Esophagus muscularis mucosa (tissue), 4 donors: ENCODE results near the gene PARP8. TPM values are rescaled to one million over a fixed set of nuclear protein-coding genes. Genes with fewer than 3 reads are reported as not detected.

ENCODE experiments used
- DNase-seq: peaks from one replicate; pipeline ENCODE4 v3.0.0-alpha.2; 2017; ENCODE audit errors: extremely low spot score
- H3K27ac ChIP-seq, 4 donors: fragments of 200-600 bp; sonication (generic); replicated peaks in 1 of 4; 1 replicate in 3 of 4; 2 replicates in 1 of 4; pipeline ENCODE4 v1.5.1; 2016 to 2019; ENCODE audit warnings: mild to moderate bottlenecking in 1 of 4
- H3K27me3 ChIP-seq, 4 donors: fragments of 200-600 bp; sonication (generic); one replicate each; pipeline versions ENCODE4 v1.5.1 to v1.6.0; 2016 to 2019
- H3K36me3 ChIP-seq, 4 donors: fragments of 200-600 bp; sonication (generic); one replicate each; pipeline ENCODE4 v1.5.1; 2016 to 2019
- H3K4me1 ChIP-seq, 4 donors: fragments of 200-600 bp; sonication (generic); one replicate each; pipeline ENCODE4 v1.5.1; 2016 to 2019
- H3K4me3 ChIP-seq, 4 donors: fragments of 200-600 bp; sonication (generic); 1 replicate in 2 of 4; 2 replicates in 2 of 4; pipeline ENCODE4 v1.5.1; 2016 to 2019; ENCODE audit warnings: mild to moderate bottlenecking in 4 of 4, moderate library complexity in 1 of 4
- H3K9me3 ChIP-seq, 4 donors: fragments of 200-600 bp; sonication (generic); 1 replicate in 3 of 4; 2 replicates in 1 of 4; pipeline ENCODE4 v1.5.1; 2016 to 2019
- CTCF ChIP-seq, 3 experiments: fragments of 200-600 bp in 2 of 3; fragments of 450-650 bp in 1 of 3; sonication (generic) in 2 of 3; IDR thresholded peaks; one replicate each; pipeline ENCODE4 v1.5.1; 2017 to 2019; ENCODE audit warnings: antibody characterized with exemption in 3 of 3, mild to moderate bottlenecking in 2 of 3, moderate library complexity in 1 of 3
- EP300 ChIP-seq: sonication (generic); formaldehyde crosslinking; IDR thresholded peaks from one replicate; pipeline ENCODE4 v1.6.1; 2017; ENCODE audit warnings: antibody characterized with exemption
- POLR2A ChIP-seq: fragments of 450-650 bp; IDR thresholded peaks from one replicate; pipeline ENCODE4 v1.6.1; 2017; ENCODE audit warnings: antibody characterized with exemption, moderate library complexity, mild to moderate bottlenecking, low read depth
- POLR2AphosphoS5 ChIP-seq, 2 donors: sonication (generic); formaldehyde crosslinking; IDR thresholded peaks; one replicate each; pipeline ENCODE4 v1.6.1; 2017; ENCODE audit warnings: antibody characterized with exemption in 2 of 2
- WGBS: methylation state at CpG from one replicate; pipeline ENCODE4 v1.1.5; 2018; 5-methylcytosine and 5-hydroxymethylcytosine counted together
- intact Hi-C: fragments of 100-400 bp; cut with DNase I; formaldehyde crosslinking; loops from one replicate; pipeline ENCODE4 v1.15.1; 2023
- total RNA-seq, 4 donors: library from RNA; depleted of rRNA; stranded (reverse); fragments of >200 nt; gene quantifications; one replicate each; pipeline versions ENCODE4 v1.1.0 to v1.2.1, GENCODE V29; 2016

Gene PARP8
- total RNA-seq, 4 donors from 2014 or later: 5.4 to 17.1 (median 9.7) TPM

DNA sequence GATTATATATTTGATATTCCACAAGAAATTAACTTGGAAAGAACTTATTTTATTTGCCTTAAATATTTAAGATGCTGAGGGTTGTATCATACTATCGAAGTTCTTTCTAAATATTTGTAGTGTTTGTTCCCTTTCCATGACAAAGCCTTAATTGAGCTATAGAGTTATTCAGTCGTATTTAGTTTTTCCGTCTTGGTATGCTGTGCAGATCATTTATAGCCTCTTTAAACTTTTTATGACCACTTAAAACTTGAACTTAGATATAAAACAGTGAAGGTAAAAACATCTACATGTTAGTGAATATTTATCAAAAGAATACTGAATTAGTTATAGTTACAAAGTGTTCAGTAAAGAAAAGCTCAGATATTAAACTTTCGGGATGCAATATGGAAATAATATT lies 74.4 kb downstream of the PARP8 start:
- H3K4me3 ChIP-seq: no peak overlapping the region
- H3K36me3 ChIP-seq: no peaks in the 10 kb centered on the region
- no peaks in the 10 kb centered on the region for H3K9me3 ChIP-seq
- DNase-seq: no peak
- TF ChIP-seq POLR2A: no peak
- TF ChIP-seq EP300: no peak
- TF ChIP-seq CTCF (IDR thresholded peaks at IDR 0.05): no peak
- no peak for TF ChIP-seq POLR2AphosphoS5 (IDR thresholded peaks at IDR 0.05)
- intact Hi-C loops: no loop called here
- H3K4me1 ChIP-seq: peaks cover 3 to 12% (median 9%) of the 10 kb centered on the region in 4 donors
- H3K27ac ChIP-seq: no peak overlapping the region
- WGBS: 95% methylated on average over 4 of the region's 4 CpGs
- H3K27me3 ChIP-seq: no peaks in the 10 kb centered on the region

DNA sequence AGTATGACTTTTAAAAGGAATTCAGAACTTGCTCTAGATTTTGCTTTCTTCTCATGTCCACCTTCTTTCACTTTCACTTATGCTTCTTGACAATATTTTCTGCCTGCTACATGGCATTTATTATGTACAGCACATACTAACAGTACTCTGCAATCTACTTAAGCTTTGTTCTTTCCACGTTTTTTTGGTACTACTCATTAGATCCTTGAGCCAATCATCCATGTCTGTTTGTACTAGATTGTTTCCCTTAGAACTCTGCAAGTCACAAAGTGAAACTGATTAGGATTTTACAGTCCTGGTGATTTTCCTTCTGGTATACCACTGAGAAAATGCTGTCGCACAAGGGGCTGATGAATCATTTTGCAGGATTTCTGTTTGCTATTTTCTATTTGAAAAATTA lies 78.3 kb downstream of the PARP8 start:
- 30% methylated on average over 2 of the region's 2 CpGs for WGBS
- no peak for TF ChIP-seq POLR2AphosphoS5 (IDR thresholded peaks at IDR 0.05)
- TF ChIP-seq EP300: no peak
- no peak for TF ChIP-seq CTCF (IDR thresholded peaks at IDR 0.05)
- TF ChIP-seq POLR2A: no peak
- Histone ChIP-seq H3K27ac (peak overlapping the region in 3 of 4 donors; percentile 1 to 22 (median 20)), H3K36me3 (no peaks in the 10 kb centered on the region), H3K27me3 (no peaks in the 10 kb centered on the region), H3K4me1 (peaks cover 3 to 12% (median 9%) of the 10 kb centered on the region in 4 donors), H3K4me3 (peak overlapping the region; percentile 24 to 44 (median 34)), H3K9me3 (no peaks in the 10 kb centered on the region)
- no peak for DNase-seq
- intact Hi-C loops: no loop called here

DNA sequence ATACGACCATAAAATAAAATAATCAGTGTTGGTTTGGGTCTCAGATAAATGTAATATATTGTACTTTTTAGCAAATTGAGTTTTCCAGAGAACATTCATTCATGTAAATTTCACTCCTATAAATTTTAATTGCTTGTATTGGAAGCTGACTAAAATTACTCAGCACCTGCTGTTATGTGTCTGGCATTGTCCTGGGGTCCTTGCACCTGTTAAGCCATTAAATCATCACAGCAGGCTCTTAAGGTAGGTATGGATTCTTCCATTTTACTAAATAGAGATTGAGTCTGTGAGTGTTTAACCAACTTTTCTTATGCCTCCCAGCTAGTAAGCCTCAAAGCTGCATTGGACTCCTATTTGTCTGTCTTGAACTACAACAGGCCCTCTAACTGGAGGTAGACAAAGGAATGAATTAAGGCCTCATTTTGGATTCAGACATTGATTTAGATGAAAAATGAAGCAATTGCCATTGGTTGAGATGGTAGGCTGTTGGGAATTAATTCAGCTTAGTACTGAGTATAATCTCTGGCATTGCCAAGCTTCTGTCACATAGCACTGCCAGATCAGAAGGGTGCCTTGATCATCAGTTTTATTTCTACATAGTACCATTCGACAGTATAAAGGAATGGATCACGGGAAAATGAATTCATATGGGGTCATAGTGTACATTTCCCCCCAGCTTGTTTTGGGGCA lies 78.9 kb downstream of the PARP8 start:
- WGBS: 81% methylated on average over 3 of the region's 3 CpGs
- H3K4me3 ChIP-seq: peak overlapping the region; percentile 24 to 44 (median 34)
- H3K9me3 ChIP-seq: no peaks in the 10 kb centered on the region
- DNase-seq: no peak
- H3K27me3 ChIP-seq: no peaks in the 10 kb centered on the region
- no peak for TF ChIP-seq EP300
- H3K4me1 ChIP-seq: peaks cover 3 to 12% (median 9%) of the 10 kb centered on the region in 4 donors
- intact Hi-C loops: no loop called here
- H3K36me3 ChIP-seq: no peaks in the 10 kb centered on the region
- H3K27ac ChIP-seq: peak overlapping the region in 3 of 4 donors; percentile 1 to 22 (median 20)

GRCh38 chr5:50749181-50749580 lies 82.7 kb downstream of the PARP8 start:
- TF ChIP-seq POLR2AphosphoS5 (IDR thresholded peaks at IDR 0.05) (no peak), POLR2A (no peak), EP300 (no peak), CTCF (IDR thresholded peaks at IDR 0.05) (no peak)
- Histone ChIP-seq H3K9me3 (no peaks in the 10 kb centered on the region), H3K4me3 (no peak overlapping the region), H3K27me3 (no peaks in the 10 kb centered on the region), H3K4me1 (peaks cover 3 to 12% (median 9%) of the 10 kb centered on the region in 4 donors), H3K27ac (no peak overlapping the region), H3K36me3 (no peaks in the 10 kb centered on the region)
- no peak for DNase-seq
- 57% methylated on average over 2 of the region's 2 CpGs for WGBS
- intact Hi-C loops: no loop called here

DNA sequence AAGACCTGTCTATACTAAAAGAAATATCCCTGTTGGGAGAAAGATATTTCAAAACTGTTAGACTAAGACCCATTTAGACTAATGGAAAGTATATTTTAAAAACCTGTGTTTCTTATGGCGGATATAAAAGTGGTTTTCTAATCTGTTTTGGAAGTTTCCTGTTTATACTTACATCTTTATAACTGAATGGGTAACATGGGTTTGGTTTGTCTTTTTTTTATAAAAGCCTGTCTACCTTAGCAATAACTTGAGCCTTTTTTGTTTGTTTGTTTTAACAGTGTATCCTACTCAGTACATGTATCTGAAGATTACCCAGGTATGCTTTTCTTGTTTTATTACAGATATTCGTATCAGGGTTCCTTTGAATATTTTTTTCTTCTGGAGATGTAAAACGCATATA lies 83.4 kb downstream of the PARP8 start:
- intact Hi-C loops: no loop called here
- no peak for DNase-seq
- Histone ChIP-seq H3K36me3 (no peaks in the 10 kb centered on the region), H3K27ac (no peak overlapping the region), H3K4me1 (peaks cover 3 to 8% (median 7%) of the 10 kb centered on the region in 4 donors), H3K4me3 (no peak overlapping the region), H3K9me3 (no peaks in the 10 kb centered on the region), H3K27me3 (no peaks in the 10 kb centered on the region)
- 85% methylated on average over 3 of the region's 3 CpGs for whole genome bisulfite sequencing
- TF ChIP-seq CTCF (IDR thresholded peaks at IDR 0.05): no peak
- no peak for TF ChIP-seq POLR2AphosphoS5 (IDR thresholded peaks at IDR 0.05)
- TF ChIP-seq POLR2A: no peak
- TF ChIP-seq EP300: no peak
